Measurements from ENCODE around the gene SLC17A8.

The SLC17A8 gene

DNA sequence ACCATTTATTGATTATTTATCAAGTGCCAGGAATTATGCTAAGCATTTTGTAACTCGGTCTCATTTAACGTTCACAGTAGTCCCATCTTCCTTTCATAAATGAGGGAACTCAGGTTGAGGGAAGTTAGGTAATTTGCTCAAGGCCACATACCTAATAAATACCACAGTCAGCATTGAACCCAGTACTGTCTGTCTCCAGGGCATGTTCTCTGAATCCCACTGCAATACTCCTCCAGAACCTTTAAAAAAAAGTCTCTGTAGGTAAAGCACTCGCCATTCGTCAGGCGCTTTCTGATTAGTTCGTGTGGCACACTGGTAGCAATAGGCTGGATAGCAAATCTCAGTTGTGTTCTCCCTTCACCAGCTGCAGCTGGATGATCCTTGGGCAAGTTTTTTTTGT is 14.3 kb downstream of the SLC17A8 start:
- DNase-seq (ENCODE audit: low read depth) = no peak

DNA sequence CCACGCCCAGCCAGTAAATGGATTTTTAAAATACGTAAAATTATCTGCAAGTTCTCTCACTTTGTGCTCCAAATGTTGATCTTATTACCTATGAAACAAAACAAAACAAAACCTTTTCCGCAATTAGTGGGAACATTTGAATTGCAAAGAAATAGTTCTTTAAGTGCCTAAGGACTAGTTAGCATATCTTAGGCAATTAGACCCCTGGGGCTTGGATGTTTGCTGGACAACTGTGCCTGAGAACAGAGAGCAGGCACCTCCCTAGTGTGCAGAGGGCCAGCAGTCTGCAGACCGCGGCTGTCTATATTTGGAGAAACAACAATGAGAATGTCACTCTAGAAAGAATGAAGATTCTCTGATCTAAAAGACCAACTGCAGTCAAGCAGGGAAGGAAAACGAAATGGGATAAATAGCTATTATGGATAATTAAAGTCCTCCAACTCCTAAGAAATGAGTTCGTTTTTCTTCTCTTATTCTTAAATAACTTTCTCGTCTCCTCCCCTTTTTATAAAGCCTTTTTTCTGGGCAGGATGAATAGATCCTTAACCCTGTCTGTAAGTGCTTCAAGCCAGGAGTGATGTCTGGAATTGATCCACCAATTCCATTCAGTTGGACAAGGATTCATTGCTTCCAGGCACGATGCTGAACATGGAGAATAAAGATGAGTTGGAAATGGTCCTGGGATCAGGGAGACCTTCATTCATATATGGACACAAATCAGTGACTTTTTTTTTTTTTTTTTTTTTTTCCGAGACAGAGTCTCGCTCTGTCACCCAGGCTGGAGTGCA is 16.2 kb downstream of the SLC17A8 start:
- DNase-seq (ENCODE audit: low read depth) = no peak

DNA sequence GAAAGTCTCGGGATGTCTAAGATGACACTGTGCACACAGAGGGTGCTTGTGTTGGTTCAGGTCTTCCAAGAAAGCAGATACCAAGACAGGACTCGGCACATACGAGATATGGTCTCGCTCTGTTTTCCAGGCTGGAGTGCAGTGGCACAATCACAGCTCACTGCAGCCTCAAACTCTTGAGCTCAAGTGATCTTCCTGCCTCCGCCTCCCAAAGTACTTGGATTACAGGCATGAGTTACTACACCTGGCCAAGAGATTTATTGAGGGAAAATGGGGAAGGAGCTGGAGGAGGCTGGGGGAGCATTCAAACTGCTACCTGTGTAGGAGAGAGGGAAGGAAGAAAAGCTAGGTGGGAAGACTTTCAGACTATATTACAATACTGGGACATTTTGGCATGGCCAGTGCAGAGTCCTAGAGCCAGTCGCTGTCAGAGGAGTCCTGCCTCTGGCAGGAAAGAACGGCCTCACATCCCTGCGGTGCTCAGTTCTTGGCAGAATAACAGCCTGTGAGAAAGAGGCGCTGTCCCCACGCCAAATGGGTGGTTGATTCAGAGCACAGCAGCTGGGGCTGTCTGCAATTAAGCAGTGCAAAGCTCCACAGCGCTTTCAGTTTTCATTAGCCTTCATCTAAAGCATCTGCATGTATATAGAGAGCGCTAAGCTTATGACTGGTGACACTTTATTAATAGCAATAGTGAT is 18.3 kb downstream of the SLC17A8 start:
- no peak for DNase-seq (ENCODE audit: low read depth)

DNA sequence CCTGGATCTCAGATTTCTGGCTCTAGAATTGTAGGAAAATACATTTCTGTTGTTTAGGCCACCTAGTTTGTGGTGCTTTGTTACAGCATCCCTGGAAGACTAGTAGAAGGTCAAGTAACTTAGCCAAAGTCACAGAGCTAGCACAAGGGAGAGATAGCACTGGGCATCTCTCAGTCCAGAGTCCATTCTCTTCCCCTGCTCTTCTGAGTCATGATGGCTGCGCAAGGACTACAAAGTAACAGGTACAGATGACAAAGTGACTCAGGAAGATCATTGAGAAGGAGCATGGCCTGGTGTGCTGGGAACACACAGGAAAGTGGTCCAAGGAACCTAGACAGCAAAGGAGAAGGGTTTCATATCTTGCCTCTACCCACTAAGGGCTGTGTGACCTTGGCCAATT is 19.3 kb downstream of the SLC17A8 start:
- no peak for DNase-seq (ENCODE audit: low read depth)

DNA sequence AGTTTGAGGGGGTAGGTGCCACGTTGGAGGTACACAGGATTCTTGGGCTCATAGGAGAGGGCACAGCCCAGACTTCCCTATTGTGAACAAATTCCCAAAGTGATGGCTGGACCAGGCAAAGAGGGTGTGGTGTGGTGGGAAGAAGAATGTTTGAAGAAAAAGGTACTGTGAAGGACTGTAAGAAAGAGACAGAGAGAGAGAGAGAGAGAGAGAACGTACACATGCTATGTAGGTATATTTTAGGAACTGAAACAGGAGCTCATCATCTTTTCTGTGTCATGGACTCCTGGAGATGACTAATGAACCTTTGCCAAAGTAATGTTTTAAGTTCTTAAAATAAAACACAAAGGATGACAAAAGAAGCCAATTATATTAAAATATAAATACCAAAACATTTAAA is 24.5 kb downstream of the SLC17A8 start:
- DNase-seq (ENCODE audit: low read depth) = no peak

DNA sequence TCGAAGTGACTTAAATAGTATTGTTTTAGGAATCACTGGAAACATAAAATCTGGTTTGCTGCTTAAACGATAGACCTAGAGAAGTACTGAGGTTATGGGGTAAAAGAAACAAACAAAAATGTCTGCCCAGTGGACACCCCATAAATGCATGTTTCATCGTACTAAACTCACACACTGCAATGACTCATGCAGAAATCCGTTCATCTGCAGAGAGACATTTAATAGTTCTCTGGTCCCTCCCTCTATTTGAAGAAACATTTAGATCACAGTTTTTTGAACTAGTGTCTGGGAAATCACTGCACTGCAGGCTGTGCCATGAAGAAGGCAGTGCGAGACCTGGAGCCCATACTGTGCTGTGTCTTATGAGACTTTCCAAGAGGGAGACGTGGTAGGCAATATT is 25.5 kb downstream of the SLC17A8 start:
- DNase-seq (ENCODE audit: low read depth) = no peak

DNA sequence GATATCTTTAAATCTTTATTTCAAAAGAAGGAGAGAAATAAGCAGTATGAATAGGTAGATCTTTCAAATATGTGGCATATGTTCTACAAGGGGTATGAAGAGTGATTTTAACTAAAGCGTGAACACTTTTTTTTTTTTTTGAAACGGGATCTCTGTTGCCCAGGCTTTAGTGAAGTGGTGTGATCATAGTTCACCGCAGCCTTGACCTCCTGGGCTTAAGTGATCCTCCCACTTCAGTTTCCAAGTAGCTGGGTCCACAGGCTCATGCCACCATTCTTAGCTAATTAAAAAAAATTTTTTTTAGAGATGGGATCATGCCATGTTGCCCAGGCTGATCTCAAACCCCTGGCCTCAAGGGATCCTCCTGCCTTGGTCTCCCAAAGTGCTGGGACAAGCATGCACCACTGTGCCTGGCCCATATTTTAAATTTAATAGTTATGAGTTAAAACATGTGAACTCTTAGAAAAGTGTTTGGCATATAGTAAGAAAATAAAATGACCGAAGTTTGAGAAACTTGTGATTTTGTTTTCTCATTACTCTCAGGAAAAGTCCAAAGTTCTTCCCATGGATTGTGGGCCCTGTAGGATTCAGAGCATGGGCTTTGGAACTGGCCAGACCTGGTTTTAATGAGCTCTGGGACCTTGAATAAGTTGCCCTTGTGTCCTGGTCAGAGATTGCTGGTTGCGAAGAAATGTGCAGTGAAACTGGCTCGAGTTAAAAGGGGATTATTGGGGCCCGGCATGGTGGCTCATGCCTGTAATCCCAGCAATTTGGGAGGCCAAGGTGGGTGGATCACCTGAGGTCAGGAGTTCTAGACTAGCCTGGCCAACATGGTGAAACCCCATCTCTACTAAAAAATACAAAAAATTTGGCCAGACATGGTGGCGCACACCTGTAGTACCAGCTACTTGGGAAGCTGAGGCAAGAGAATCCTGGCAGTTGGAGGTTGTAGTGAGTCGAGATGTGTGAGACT is 27.0 kb downstream of the SLC17A8 start:
- DNase-seq (ENCODE audit: low read depth) = no peak

DNA sequence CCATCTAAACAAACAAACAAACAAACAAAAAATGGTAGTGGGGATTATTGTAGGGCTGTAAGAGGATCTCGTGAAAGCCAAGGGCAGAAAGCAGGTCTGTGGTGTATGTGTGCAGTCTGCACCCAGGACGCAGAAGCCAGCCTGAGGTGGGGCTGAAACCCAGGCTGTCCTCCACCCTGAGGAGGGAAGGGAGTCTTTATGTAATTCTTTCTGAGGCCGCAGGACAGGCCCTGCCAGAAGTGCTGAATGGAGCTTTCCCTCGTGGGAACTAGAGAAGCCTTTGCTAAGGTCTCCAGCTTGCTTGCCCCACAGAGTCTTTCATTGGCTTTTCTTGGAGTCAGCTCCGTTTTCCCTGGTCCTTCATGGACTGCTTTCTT is 27.7 kb downstream of the SLC17A8 start:
- no peak for DNase-seq (ENCODE audit: low read depth)

DNA sequence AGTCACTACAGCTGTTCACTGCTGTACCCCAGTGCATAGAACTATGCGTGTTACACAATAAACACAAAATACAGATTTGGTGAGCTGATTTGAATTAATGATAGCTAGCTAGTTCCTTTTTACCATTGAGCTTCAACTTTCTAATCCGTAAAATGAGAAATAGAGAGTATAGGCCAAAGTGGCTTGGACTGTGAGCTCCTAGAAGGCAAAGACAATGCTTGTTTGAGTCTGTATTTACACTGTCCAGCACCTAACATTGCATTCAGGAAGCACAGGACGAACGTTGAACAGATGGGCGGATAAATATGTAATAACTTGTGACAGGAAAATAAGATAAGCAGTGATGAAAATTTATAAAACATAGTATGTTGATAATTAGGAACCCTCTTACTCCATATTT is 31.5 kb downstream of the SLC17A8 start:
- DNase-seq (ENCODE audit: low read depth) = no peak

DNA sequence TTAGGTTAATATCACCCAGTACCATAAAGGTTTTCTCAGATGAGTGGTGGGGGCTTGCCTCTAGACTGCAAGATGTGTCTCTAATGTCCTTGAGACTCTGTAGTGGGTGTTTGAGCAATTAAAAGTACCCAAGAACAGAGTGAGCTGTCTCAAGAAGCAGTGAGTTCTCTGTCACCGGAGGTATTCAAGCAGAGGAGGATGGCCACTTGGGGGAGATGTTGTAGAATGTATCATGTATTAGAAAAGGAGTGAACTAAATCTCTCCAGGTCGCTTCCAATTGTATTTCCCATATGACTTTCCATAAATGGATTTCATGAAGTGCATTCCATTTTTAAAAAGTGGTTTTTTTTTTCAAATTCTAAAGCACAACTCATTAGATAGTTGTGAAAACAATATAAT is 35.0 kb downstream of the SLC17A8 start:
- no peak for DNase-seq (ENCODE audit: low read depth)

DNA sequence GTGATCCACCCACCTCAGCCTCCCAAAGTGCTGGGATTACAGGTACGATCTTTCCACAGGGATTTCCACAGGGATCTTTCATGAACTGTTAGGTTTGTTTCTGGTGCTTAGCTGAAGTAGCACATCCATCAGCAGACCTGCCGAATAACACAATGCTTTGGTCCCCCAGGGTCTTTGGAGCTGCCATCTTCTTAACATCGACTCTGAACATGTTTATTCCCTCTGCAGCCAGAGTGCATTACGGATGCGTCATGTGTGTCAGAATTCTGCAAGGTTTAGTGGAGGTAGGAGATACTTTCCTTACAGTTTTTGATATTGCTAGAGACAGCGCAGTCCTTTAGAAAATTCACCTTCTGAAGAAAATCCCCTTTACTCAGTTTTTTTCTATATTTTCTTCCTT is 36.3 kb downstream of the SLC17A8 start:
- DNase-seq (ENCODE audit: low read depth) = no peak

DNA sequence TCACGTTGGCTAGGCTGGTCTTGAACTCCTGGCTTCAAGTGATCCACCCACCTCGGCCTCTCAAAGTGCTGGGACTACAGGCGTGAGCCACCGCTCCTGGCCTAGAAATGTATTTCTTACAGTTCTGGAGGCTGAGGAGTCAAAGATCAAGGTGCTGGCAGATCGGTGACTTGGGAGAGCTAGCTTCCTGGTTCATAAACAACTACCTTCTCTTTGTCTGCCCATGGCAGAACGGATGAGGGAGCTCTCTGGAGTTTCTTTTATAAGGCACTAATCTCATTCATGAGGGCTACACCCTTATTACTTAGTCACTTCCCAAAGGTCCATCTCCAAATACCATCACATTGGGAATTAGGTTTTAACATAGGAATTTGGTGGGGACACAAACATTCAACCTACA is 38.9 kb downstream of the SLC17A8 start:
- no peak for DNase-seq (ENCODE audit: low read depth)

DNA sequence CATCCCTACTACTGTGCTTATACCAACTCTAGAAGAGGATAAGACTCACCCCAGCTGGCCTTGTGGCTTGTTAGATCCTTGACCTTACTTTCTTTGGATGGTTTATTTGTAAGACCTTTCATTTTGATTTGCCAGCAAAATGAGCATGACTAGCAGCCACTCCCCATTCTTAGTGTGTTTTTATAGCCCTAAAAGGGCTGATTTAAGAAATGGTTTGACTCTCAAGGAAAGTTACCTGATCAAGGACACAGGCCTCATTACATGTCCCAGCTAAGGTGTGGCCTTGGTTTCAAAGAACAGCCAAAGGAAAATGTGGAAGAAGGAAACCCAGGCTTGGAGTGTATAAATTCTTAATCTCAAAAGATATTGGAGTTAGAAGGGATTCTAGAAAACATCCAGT is 41.4 kb downstream of the SLC17A8 start:
- no peak for DNase-seq (ENCODE audit: low read depth)

DNA sequence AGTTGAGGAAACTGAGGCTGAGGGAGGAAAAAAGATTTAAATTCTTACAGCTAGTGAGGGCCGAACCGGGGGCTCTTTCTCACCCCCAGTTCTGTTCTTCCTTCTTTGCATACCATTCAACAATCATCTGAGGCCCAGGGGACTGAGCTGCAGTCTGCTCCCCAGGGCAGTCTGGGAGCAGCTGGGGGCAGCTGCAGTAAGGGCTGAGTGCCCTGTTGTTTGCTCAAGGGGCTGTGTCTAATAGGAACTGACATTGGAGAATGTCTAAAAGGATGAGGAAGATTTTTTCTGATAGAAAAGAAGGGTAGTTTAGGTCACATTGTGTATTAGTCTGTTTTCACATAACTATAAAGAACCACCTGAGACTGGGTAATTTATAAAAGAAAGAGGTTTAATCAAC is 42.2 kb downstream of the SLC17A8 start:
- DNase-seq (ENCODE audit: low read depth) = no peak

DNA sequence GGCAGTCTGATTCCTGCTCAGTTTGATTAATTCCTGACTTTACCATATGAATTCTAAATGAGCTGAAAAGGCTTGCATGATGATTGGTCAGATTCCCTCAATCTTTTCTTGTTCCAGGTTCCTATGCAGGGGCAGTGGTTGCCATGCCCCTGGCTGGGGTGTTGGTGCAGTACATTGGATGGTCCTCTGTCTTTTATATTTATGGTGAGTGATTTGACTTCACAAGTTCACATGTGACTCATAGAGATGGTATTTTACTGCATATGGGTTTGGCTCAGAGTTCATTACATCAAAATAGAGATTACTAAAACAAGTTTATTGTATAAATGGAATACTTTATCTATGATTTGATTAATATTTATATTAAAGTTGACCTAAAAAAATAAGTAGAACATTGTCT is 44.8 kb downstream of the SLC17A8 start:
- peak; percentile 11 for DNase-seq (ENCODE audit: low read depth)

DNA sequence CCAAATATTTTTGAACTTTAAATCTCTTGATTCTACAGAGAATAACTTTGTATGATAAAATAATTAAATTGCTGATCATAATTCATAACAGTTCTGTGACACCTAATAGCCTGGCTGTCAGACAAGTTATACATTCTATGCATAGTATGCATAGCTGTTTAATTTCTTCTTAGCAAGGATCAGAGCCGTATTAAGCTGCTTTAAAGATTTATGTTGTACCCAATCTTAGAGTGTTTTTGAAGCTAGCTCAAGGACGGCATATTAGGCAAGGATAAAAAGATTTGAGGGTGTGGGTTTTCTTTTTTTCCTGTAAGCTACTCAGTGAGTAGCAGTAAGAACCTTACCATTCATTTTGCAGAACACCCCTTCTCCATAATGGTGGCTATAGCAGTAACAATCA is 45.9 kb downstream of the SLC17A8 start:
- DNase-seq (ENCODE audit: low read depth) = no peak

DNA sequence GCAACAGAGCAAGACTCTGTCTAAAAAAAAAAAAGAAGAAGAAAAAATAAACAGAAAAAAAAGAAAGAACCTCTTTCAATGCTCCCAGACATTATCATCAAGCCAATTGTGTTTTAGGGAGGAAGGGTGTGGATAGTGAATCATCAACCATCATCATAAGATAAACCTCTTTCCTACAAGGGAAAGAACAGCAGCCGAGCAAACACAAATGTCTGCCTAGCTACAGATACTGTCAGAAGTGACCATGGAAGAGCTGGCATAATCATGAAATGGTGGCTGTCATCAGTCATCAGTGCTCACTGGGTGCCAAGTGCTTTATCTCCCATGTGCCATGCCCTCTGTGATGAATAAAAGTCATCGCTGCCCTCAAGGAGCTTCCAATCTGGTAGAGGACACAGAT is 46.6 kb downstream of the SLC17A8 start:
- peak; percentile 10 for DNase-seq (ENCODE audit: low read depth)

DNA sequence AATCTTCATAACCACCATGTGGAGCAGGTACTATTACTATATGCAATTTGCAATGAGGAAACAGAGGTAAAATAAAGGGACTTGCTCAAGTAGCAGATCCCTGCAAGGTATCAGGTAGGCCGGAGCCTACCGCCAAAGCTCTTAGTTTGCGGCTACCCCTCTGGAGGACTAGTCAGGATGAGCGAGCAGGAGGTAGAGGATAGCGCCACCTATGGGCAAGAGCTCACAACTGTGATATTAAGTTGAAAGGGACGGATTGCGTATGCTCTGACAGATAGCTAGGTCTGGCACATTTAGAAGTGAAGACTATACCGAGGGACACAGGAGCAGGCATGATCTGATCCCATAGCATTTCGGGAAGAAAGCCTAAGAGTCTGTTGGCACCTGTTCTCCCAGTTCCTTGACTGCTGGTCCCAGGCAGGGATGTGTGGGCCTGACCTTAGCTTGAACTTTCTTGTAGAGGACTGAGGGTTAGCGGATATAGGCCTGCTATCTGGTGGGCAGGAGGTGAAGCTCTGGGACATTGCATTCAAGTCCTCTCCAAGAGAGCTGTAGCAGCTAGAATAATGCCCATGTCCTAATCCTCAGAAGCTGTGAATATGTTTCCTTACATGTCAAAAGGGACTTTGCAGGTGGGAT is 48.0 kb downstream of the SLC17A8 start:
- DNase-seq (ENCODE audit: low read depth) = peak; percentile 4

DNA sequence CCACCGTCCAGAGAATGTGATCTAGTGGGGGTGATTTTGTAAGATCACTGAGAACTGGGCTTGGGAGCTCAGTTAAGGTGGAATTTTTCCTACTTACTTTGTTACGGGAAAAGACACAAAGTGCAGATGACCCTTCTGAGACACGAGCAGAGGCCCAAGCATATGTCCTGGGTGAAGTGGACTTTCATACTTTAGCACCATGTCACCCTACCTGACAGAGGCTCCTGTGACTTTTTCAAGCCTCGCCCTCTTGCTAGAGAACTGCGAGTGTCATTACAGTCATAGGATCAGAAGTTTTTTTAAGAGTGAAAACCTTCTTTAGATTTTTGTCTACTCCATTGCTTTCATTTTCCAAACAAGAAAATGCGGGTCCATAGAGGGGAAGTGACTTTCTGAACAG is 56.1 kb downstream of the SLC17A8 start:
- no peak for DNase-seq (ENCODE audit: low read depth)

DNA sequence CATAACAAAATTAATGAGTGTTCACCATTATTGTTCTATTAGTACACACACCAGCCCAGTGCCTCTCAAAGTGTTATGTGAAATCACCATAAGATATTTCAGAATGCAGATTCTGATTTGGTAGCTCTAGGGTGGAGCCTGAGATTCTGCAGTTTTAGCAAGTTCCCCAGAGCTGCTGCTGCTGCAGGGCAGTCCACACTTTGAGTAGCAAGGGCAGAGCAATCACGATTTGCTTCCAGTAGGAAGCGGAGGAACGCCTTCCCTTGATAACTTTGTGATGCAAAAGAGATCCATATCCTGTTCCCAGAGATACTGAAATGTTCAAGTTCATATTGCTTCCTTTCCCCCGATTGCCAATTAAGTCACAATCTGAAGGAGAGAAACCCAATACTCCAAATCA is 57.9 kb downstream of the SLC17A8 start:
- DNase-seq (ENCODE audit: low read depth) = no peak

DNA sequence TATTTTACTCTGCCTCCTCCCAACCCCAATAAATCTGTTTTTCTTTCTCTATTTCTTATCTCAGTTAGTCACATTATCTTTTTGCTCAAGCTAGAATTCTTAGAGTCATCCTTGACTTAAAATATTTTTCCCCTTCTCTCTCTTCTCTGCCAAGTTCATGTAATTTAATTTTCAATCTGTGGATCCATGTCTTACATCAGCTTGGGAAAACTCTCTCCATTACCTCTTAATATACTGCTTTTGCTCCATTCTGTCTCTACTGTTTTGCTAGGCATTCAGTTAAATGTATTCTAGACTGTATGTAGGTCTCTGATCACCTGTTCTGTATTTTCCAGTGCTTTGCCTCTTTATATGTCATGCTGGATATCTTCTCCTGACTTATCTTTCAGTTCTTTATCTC is 65.8 kb downstream of the SLC17A8 start:
- DNase-seq (ENCODE audit: low read depth) = no peak

DNA sequence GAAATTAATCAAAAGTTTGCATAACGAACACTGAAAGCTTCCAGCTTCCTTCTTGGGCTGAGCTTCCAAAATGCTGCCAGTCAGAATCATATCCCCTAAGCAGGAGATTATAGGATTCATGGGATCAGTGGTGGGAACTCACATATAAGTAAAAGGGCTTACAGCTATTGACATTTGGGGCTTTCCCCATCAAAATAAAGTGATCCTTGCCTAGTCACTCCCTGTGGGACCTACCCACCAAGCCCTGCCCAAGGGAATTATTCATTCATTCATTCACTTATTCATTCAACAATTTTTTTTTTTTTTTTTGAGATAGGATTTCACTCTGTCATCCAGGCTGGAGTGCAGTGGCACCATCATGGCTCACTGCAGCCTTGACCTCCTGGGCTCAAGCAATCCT is 69.3 kb downstream of the SLC17A8 start:
- no peak for DNase-seq (ENCODE audit: low read depth)

Measured in non-pigmented ciliary epithelial cell (primary cell).